OCI-LY1 (cell line): ENCODE data around the gene EYS.

ENCODE experiments used
- EZH2 ChIP-seq: fragments of 200-600 bp; sonication (generic), shearing (Covaris generic); IDR thresholded peaks from 2 replicates; pipeline ENCODE4 v1.8.0; 2017; ENCODE audit warnings: borderline replicate concordance, mixed run types, mild to moderate bottlenecking, antibody characterized with exemption, low read length, moderate library complexity, mixed read lengths
- TF ChIP-seq, protein P1 (sequence below): fragments of 200-600 bp; sonication (generic), shearing (Covaris generic); IDR thresholded peaks from 2 replicates; pipeline ENCODE4 v1.5.1; 2017; ENCODE audit warnings: mild to moderate bottlenecking, antibody characterized with exemption, low read length, moderate library complexity, mixed read lengths

DNA sequence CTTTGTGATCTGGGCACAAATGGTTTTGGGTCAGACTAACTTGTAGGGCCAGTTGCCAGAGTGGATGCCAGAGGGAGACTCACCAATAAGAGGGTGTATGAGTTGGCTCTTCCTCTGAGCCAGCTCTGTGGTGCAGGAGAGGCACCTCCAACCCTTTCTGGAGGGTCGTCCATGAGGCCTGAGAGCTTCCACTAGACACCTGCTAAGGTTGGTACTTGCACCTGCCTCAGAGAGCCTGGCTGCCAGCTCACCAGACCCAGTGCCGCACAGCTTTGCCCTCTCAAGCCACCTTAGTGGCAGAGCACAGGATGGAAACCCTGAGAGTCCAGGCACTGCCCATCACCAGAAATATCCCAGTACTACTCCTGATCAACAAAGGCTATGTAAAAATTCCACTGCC is 504.3 kb downstream of the EYS start:
- TF ChIP-seq, protein P1, sequence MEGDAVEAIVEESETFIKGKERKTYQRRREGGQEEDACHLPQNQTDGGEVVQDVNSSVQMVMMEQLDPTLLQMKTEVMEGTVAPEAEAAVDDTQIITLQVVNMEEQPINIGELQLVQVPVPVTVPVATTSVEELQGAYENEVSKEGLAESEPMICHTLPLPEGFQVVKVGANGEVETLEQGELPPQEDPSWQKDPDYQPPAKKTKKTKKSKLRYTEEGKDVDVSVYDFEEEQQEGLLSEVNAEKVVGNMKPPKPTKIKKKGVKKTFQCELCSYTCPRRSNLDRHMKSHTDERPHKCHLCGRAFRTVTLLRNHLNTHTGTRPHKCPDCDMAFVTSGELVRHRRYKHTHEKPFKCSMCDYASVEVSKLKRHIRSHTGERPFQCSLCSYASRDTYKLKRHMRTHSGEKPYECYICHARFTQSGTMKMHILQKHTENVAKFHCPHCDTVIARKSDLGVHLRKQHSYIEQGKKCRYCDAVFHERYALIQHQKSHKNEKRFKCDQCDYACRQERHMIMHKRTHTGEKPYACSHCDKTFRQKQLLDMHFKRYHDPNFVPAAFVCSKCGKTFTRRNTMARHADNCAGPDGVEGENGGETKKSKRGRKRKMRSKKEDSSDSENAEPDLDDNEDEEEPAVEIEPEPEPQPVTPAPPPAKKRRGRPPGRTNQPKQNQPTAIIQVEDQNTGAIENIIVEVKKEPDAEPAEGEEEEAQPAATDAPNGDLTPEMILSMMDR = no peak
- no peak for TF ChIP-seq EZH2
